GM18508 (cell line): ENCODE results near the gene COBL.
"Not testable (repeated sequence)": the region's sequence is repeated elsewhere in the genome, so short reads cannot be mapped to it uniquely, and the experiment has no call there.

ENCODE experiments used
- ATAC-seq: cut with Tn5 transposase; IDR thresholded peaks from one replicate; pipeline ENCODE4 v1.9.1; 2021; ENCODE audit warnings: moderate number of reproducible peaks; ENCODE audit not compliant: insufficient read depth, unreplicated experiment

The COBL gene

DNA sequence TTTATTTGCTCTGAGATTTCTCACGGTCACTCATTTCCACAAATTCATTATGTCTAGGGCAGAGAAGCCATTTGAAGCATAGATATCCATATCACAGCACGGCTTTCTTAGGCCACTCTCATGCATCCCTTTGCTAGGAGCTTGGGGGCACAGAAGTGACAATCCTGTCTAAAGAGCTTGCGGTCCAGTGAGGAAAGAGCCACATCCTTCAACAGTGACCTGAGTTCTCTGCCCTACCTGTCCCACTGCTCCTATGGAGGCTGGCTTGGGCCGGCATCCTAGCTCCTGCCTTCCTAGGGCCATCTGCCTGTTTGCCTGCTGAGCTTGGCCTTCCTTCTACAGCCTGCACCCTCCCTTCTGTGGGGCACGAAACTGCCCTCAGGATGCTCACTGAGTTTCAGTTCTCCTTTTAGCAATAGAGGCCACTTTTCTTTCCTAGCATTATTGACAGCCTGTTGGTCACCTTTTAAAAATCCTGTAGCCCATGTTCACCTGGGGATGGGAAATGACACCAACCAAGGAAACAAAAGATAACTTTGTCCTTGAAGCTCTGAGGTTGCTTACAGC lies 321.8 kb downstream of the COBL start:
- ATAC-seq: no peak

DNA sequence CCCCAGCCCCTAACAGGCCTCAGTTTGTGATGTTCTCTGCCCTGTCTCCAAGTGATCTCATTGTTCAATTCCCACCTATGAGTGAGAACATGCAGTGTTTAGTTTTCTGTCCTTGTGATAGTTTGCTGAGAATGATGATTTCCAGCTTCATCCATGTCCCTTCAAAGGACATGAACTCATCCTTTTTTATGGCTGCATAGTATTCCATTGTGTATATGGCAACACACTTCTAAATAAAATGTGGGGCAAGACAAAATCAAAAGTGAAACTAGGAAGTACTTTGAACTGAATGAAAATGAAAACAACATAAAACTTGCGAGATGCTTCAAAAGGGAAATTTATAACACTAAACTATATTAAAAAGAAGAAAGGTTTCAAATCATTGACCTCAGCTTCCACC lies 326.4 kb downstream of the COBL start:
- not testable (repeated sequence) for ATAC-seq

DNA sequence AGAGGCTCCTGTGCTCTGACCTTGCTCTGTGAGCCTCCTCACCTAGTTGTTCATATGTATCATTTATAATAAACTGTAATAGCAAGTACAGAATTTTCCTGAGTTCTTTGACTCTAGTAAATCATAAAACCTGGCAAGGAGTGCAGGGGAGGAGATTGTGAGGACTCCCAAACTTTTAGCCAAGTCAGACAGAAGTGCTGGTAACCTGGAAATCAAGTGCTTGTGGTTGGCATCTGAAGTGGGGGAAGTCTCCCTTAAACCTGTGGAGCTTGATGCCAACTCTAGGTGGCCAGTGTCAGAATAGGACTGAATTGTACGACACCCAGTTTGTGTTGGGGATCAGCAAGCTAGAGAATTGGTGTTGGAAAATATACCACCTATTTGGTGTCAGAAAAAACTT lies 327.6 kb downstream of the COBL start:
- no peak for ATAC-seq

DNA sequence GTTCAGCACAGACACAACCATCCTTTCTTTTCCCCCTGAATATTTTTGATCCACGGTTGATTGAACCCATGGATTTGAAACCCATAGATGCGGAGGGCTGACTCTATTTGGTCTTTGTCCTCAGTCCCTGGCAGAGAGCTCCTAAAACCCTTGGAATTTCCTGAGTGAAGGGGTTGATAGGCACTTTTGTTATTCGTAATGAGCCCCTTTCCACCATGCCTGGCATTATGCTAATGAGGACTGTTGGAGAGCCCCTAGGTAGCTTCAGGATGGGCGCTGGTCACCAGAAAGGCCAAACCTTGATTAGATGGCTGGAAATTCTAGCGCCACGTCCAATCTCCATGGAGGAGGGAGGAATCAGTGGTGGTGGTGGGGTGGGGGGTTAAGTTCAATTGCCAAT lies 328.1 kb downstream of the COBL start:
- ATAC-seq: no peak

DNA sequence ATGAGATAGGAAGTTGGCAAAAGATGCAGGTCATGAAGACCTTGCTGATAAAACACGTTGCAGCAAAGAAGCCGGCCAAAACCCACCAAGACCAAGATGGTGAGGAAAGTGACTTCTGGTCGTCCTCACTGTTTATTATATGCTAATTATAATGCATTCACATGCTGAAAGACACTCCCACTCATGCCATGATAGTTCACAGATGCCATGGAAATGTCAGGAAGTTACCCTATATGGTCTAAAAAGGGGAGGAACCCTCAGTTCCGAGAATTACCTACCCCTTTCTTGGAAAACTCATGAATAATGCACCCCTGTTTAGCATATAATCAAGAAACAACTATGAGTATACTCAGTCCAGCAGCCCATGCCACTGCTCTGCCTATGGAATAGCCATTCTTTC lies 331.5 kb downstream of the COBL start:
- no peak for ATAC-seq

DNA sequence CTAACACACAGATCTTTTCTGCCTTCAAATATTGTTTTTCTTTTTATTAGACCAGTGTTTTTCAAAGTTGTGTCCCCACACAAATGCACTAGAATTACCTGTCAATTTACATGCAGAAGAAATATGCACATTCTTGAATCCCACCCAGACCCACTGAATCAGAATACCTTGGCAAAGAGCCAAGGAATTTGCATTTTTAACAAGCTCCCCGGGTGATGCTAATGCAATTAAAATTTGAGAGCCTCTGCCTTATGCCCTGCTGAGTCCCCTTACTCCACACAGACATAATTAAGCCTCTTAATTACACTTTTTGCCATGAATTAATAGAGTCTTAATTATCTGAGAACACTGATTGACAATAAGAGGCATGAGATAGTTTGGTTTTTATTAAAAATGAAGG lies 332.8 kb downstream of the COBL start:
- ATAC-seq: no peak

DNA sequence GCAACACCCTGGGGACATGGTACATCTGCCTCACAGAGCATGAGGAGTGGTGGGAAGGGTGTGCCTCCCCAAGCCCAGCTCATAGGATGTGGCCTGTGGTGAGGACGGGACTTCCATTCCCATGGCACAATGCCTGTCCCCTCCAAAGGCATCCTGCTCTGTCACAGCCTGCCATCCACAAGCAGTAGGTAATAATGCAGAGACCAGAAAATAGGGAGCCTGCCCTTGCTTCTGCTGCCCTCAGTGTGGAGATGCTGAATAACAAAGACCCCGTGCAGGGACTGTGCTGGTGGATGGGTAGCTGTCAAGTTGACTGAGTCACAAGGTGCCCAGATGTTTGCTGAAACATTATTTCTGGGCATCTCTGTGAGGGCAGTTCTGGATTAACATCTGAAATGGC lies 334.0 kb downstream of the COBL start:
- no peak for ATAC-seq

DNA sequence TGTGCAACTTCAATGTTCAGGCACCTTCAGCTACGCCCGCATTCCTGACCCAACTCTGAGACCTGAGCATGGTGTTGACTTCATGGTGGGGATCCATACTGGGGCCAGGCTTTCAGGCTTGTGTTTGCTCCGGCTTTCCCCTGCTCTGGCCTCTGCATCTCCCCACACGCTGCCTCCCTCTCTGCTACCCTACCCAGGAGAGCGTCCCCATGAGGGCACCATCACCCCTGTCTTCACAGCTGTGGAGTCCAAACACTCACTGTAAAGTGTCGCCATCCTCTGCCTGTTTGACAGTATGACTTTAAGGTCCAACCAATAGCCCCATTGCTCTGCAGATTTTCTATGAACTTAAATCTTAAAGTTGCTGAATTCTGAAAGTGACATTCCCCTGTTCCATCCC lies 334.9 kb downstream of the COBL start:
- no peak for ATAC-seq

DNA sequence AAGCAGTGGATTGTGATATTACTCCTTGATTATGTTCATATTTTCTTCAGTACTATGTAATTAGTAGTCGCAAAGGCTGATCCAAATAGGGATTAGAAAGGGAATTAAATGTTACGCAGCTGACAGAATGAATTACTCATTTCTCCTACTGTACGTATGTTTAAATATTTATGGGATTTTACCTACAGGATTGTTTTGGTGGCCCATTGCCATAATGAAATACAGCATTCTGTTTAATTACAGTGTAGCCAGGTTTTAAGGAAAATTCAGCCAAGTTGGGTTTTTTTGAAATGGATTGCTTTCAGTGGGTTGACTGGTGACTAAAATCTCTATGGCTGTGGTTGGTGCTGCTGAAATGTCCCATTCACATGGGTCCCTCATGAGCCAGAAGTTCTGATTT lies 336.2 kb downstream of the COBL start:
- no peak for ATAC-seq

DNA sequence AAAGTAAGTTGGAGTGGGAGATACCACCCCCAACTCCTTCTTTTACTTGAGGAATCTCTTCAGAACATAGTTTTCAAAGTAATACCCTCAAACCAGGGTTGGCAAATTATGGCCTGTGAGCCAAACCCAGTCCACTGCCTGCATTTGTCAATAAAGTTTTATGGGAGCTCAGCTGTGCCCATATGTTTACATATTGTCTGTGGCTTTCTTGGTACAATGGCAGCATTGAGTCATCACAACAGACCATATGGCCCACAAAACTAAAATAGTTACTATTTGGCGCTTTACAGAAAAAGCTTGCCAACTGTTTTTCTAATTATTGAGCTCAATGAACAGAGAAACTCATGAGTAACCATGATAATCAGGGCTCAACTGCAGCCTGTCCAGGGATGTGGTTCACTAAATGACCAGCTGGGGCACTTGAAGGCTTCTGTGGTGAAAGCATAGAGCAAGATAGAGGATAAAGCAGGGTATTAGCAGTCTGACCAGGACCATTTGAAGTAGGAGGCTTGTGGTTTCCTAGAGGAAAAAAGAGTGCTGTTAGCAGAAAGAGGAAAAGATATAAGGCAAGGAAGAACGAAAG lies 337.9 kb downstream of the COBL start:
- ATAC-seq: no peak

DNA sequence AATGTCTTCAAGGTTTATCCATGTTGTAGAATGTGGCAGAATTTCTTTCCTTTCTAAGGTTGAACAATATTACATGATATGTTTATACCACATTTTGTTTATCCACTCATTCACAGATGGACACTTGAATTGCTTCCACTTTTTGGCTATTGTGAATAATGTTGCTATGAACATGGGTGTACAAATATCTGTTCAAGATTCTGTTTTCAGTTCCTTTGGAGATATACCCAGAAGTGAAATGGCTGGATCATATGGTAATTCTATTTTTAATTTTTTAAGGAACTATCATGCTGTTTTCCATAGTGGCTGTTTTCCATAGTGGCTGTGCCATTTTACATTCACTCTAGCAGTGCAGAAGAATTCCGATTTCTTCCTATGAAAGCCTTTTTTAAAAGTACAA lies 339.2 kb downstream of the COBL start:
- ATAC-seq: no peak

DNA sequence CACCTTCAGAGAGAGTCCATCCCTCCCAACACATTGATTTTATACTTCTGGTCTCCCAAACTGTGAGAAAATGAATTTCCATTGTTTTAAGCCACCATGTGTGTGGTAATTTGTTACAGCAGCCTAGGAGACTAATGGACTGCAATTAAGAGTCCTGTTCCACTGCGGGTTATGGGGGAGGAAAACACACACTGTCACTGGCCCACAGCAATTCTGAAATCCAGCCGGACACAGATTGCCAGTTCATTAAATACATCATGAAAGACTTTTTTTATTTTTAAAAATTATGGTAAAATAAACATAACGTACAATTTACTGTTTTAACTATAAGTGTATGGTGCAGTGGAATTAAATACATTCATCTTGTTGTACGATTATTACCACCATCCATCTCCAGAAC lies 340.5 kb downstream of the COBL start:
- ATAC-seq: no peak

DNA sequence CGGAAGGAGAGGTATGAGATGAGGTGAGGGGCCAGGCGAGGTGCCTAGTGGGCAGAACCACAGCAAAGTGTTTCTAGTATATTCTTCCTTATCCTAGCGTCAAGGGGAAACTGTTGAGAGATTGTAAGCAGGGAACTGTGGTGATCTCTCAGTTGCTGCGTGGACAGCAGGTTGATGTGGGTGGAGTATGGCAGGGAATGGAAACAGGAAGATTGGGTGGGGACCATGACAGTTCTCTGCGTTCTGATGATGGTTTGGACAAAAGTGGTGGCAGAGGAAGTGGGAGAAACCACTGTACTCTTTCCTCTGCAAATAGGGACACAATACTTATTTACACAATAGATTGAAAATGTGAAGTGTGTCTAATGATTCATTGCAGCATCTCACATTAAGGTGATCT lies 342.4 kb downstream of the COBL start:
- ATAC-seq: no peak

DNA sequence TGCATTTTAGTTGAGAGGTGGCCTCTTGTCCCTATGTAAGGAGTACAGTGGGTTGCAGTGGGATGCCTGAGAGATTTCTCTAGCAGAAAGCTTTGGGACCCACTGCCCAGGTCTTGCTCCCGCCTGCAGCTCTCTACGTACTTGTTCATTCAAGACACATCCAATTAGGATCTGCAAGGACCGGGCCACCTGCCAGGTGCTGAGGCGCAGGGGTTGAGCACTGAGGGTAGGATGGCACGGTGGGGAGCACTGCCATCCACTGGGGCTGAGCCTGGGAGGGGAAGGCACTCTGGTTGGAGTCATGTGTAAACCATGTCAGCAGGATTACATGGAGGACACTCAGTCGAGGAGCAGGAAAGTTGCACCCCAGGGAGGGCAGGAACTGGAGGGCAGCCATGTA lies 342.8 kb downstream of the COBL start:
- no peak for ATAC-seq

DNA sequence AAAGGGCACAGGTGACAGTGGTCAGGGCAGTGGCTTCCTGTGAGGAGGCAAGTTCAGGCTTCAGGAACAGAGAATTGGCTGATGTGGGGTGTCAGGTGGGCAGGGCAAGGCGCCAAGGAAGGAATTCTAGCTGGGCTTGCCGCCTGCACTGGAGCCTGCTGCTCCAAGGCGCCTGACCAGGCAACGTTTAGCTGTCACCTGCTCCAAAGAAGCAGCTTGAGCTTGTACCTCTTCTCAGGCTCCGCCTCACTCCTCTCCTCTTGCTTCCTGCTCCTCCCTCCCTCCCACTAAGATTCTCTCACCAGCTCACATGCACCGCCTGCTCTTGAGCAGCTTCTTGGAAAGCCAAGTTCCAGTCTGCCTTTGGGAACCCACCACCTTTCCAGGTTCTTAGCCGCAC lies 346.5 kb downstream of the COBL start:
- no peak for ATAC-seq
